Measurements from ENCODE around the gene GEMIN2.

GRCh38 chr14:39181026-39181692 is 67.0 kb downstream of the GEMIN2 start:
- TF ChIP-seq CTCF (IDR thresholded peaks at IDR 0.05) = no peak
- no peak for TF ChIP-seq EZH2 (IDR thresholded peaks at IDR 0.05)
- no peak for TF ChIP-seq EZH2phosphoT487 (IDR thresholded peaks at IDR 0.05)
